Measurements from ENCODE around the gene LYRM9. TPM values are rescaled to one million over a fixed set of nuclear protein-coding genes. Genes with fewer than 3 reads are reported as not detected.
A peak's percentile ranks its signal among the peaks of the same experiment; 100 is the strongest.

Gene LYRM9
- total and polyA plus RNA-seq, 10 of the 15 experiments (the other 5 are each of a cell fraction or from before 2014, with no cell fraction given), result 1.8 to 8.3 (median 4.6) TPM

DNA sequence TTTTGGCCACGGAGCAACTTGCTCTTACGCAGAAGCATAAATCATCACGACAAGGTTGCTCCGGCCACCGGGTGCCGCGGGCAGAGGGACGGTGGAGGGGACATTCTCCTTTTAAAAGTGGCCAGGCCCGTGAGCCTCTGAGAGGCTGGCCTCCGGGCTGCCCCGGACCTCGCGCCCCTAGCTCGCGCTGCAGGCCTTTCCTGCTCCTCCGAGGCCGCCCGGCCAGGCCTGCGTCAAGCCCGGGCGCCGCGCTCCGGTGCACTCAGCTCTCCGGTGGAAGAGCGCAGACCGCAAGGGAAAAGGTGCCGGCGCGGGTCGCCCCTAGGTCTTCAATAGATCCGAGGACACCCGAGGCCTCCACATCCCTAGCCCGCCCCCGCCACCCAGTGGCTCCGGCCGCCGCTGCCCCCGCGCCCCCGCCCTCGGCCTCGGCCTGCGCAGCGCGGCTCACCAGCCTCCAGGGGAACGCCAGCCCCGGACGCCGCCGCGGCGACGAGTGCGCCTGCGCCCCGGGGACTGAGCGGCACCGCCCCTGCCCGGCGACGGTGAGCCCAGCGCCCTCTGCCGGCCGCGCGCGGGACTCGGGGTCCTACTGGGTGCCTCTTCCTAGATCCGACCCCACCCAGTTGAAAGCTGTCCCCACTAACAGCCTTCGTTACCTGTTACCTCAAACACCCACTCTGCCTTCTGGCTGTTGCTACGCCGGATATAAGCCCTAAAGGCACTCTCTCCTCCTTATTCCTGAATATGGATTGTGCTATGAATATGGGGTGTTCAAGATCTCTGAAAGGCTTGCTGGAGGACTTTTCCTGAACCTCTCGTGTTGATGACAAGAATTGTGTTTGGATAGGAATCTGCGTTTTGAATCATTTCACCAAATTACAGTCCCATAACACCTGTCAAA lies at the start of gene LYRM9 (continued):
- TF ChIP-seq NKRF (conservative IDR thresholded peaks at IDR 0.05), result peak; percentile 44; the same call in 1 of the 2 replicates
- TF ChIP-seq MYC (IDR thresholded peaks at IDR 0.05; ENCODE audit: insufficient read depth, insufficient read length, insufficient replicate concordance, low read length, severe bottlenecking), result no peak
- TF ChIP-seq KAT2A (conservative IDR thresholded peaks at IDR 0.05; ENCODE audit: control insufficient read depth, low read depth, low read length), result no peak
- TF ChIP-seq MEF2B (IDR thresholded peaks at IDR 0.05; ENCODE audit: partially characterized antibody, poor library complexity, severe bottlenecking), result no peak
- no peak for TF ChIP-seq HDAC2 (IDR thresholded peaks at IDR 0.05)
- TF ChIP-seq ZNF217 (IDR thresholded peaks at IDR 0.05), result peak; percentile 93
- TF ChIP-seq HDAC6 (IDR thresholded peaks at IDR 0.05; ENCODE audit: unreplicated experiment), result peak; percentile 78
- TF ChIP-seq NRF1 (conservative IDR thresholded peaks at IDR 0.05; ENCODE audit: low read depth, low read length), result peak; percentile 68
- TF ChIP-seq, protein P1, sequence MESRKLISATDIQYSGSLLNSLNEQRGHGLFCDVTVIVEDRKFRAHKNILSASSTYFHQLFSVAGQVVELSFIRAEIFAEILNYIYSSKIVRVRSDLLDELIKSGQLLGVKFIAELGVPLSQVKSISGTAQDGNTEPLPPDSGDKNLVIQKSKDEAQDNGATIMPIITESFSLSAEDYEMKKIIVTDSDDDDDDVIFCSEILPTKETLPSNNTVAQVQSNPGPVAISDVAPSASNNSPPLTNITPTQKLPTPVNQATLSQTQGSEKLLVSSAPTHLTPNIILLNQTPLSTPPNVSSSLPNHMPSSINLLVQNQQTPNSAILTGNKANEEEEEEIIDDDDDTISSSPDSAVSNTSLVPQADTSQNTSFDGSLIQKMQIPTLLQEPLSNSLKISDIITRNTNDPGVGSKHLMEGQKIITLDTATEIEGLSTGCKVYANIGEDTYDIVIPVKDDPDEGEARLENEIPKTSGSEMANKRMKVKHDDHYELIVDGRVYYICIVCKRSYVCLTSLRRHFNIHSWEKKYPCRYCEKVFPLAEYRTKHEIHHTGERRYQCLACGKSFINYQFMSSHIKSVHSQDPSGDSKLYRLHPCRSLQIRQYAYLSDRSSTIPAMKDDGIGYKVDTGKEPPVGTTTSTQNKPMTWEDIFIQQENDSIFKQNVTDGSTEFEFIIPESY (IDR thresholded peaks at IDR 0.05), result no peak
- no peak for TF ChIP-seq SREBF1 (IDR thresholded peaks at IDR 0.05; ENCODE audit: low read length)
- no peak for TF ChIP-seq HDGF (IDR thresholded peaks at IDR 0.05)
- no peak for TF ChIP-seq CBFB (IDR thresholded peaks at IDR 0.05; ENCODE audit: low read depth)
- no peak for TF ChIP-seq CHD1 (IDR thresholded peaks at IDR 0.05; ENCODE audit: low read depth, low read length)
- TF ChIP-seq SPI1 (IDR thresholded peaks at IDR 0.05; ENCODE audit: borderline replicate concordance, insufficient read depth, low read depth, low read length), result no peak
- no peak for TF ChIP-seq BRCA1 (IDR thresholded peaks at IDR 0.05; ENCODE audit: low read depth, low read length)
- TF ChIP-seq, protein P2, sequence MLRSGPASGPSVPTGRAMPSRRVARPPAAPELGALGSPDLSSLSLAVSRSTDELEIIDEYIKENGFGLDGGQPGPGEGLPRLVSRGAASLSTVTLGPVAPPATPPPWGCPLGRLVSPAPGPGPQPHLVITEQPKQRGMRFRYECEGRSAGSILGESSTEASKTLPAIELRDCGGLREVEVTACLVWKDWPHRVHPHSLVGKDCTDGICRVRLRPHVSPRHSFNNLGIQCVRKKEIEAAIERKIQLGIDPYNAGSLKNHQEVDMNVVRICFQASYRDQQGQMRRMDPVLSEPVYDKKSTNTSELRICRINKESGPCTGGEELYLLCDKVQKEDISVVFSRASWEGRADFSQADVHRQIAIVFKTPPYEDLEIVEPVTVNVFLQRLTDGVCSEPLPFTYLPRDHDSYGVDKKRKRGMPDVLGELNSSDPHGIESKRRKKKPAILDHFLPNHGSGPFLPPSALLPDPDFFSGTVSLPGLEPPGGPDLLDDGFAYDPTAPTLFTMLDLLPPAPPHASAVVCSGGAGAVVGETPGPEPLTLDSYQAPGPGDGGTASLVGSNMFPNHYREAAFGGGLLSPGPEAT (IDR thresholded peaks at IDR 0.05; ENCODE audit: low read depth), result no peak
- peak; percentile 40 for TF ChIP-seq RAD21 (IDR thresholded peaks at IDR 0.05; ENCODE audit: insufficient read depth, low read depth, low read length)
- TF ChIP-seq, protein P3, sequence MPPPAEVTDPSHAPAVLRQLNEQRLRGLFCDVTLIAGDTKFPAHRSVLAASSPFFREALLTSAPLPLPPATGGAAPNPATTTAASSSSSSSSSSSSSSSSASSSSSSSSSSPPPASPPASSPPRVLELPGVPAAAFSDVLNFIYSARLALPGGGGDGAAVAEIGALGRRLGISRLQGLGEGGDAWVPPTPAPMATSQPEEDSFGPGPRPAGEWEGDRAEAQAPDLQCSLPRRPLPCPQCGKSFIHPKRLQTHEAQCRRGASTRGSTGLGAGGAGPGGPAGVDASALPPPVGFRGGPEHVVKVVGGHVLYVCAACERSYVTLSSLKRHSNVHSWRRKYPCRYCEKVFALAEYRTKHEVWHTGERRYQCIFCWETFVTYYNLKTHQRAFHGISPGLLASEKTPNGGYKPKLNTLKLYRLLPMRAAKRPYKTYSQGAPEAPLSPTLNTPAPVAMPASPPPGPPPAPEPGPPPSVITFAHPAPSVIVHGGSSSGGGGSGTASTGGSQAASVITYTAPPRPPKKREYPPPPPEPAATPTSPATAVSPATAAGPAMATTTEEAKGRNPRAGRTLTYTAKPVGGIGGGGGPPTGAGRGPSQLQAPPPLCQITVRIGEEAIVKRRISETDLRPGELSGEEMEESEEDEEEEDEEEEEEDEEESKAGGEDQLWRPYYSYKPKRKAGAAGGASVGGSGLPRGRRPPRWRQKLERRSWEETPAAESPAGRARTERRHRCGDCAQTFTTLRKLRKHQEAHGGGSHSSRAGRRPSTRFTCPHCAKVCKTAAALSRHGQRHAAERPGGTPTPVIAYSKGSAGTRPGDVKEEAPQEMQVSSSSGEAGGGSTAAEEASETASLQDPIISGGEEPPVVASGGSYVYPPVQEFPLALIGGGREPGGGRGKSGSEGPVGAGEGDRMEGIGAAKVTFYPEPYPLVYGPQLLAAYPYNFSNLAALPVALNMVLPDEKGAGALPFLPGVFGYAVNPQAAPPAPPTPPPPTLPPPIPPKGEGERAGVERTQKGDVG (CRISPR knock-in tag; IDR thresholded peaks at IDR 0.05), result no peak
- TF ChIP-seq ZBED1 (IDR thresholded peaks at IDR 0.05; ENCODE audit: borderline replicate concordance), result no peak
- TF ChIP-seq SMARCA5 (IDR thresholded peaks at IDR 0.05), result peak; percentile 91
- TF ChIP-seq RBBP5 (conservative IDR thresholded peaks at IDR 0.05), result no peak

All from GM12878 (cell line).